Epithelial cell of esophagus (primary cell): ENCODE data around the gene CNTNAP2.

ENCODE experiments used
- DNase-seq: peaks from one replicate; pipeline ENCODE4 v3.0.0; 2010; ENCODE audit warnings: low read depth
- H3K4me3 ChIP-seq: 2 replicates; pipeline ENCODE4 v1.5.1; 2011; ENCODE audit warnings: mild to moderate bottlenecking, low read length, control low read depth
- CTCF ChIP-seq: IDR thresholded peaks from 2 replicates; pipeline ENCODE4 v1.5.1; 2011; ENCODE audit warnings: low read depth, mild to moderate bottlenecking, low read length, control low read depth, inconsistent platforms; ENCODE audit not compliant: insufficient read depth; ENCODE audit errors: missing control alignments

Gene CNTNAP2

GRCh38 chr7:147438216-147438615, 1321.6 kb downstream of the CNTNAP2 start:
- DNase-seq, result no peak
- no peak for TF ChIP-seq CTCF
- H3K4me3 ChIP-seq, result no peak overlapping the region

- no peak overlapping the region for H3K4me3 ChIP-seq
- no peak for DNase-seq
- TF ChIP-seq CTCF, result no peak
Measured at GRCh38 chr7:147443942-147444341, 1327.3 kb downstream of the CNTNAP2 start.

GRCh38 chr7:147452816-147453215, 1336.2 kb downstream of the CNTNAP2 start:
- no peak overlapping the region for H3K4me3 ChIP-seq
- TF ChIP-seq CTCF, result no peak
- DNase-seq, result no peak

- no peak for DNase-seq
- TF ChIP-seq CTCF, result no peak
- H3K4me3 ChIP-seq, result no peak overlapping the region
Measured at GRCh38 chr7:147465223-147465622, 1348.6 kb downstream of the CNTNAP2 start.

- no peak for DNase-seq
- no peak for TF ChIP-seq CTCF
Measured at GRCh38 chr7:147472556-147472955, 1356.0 kb downstream of the CNTNAP2 start.

GRCh38 chr7:147474862-147475261, 1358.3 kb downstream of the CNTNAP2 start:
- no peak for TF ChIP-seq CTCF
- no peak overlapping the region for H3K4me3 ChIP-seq
- DNase-seq, result no peak

More at GRCh38 chr7:147472556-147472955, 1356.0 kb downstream of the CNTNAP2 start:
- H3K4me3 ChIP-seq, result no peak overlapping the region

- H3K4me3 ChIP-seq, result no peak overlapping the region
- DNase-seq, result no peak
- no peak for TF ChIP-seq CTCF
Measured at GRCh38 chr7:147477526-147477925, 1360.9 kb downstream of the CNTNAP2 start.
